Measurements from ENCODE around the gene GPRC5C.
A peak's percentile ranks its signal among the peaks of the same experiment; 100 is the strongest.

Gene GPRC5C

DNA sequence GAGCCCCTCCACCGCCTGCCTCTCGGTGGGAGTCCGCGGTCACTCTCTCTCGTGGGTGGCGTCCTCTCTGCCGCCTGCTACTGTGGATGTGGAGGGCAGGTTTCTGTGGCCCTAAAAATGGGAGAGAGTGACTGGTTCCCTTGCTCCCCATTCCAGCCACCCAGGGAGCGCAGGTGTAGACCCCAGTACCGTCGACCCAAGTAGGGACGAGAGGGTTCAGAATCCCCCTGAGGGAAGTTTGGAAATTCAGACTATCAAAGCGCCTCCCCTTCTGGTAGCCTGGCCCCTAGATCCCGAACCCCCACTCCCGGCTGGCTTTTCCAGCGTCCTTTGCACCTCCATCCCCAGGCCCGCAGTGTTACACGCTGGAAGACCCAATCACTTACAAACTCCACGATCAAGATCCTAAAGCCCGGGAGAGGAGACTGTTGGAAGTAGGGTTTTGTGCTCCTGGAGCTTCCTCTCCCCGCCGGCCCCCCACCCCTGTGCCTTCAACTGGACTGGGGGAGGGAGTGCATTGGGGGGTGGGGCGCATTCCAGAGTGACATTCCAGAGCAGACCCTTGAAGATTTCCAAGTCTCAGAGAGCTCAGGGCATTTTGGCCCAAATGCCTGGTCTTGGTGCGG, 991 bp downstream of the GPRC5C start:
- DNase-seq: peak in 1 of 14 donors; percentile 26

DNA sequence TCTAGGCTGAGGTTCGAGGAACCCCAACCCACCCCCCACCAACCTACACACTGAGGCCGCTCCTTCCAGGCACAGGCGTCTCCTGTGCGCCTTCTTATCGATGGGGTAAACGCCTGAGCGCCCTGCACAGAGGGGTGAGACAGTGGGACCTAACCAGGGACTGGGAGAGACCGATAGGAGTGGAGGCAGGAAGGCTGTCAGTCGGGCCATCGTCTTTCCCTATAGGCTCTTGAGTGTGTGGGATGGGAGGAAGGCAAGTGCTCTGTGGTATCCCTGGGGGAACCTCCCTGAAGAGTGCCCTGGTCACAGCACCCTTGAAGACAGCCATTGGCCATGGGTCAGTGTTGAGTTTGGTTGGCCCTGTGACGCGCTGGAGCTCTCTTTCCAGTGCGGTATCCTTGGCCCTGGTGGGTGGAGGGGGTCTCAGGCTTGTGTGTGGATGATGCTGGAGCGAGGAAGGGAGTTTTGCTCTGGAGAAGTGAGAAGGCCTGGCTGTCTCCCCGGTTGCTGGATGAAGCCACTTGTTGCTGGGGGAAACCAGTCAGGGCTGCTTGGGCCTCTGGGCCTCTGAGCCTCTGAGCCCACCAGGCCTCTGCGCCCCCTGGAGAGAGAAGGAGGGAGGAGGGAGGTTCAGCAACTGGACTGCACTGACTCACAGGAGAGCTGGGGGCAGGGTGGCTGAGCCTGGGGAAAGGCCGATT, 1.7 kb downstream of the GPRC5C start:
- peak in 5 of 14 donors; percentile 18 to 64 (median 32) for DNase-seq

DNA sequence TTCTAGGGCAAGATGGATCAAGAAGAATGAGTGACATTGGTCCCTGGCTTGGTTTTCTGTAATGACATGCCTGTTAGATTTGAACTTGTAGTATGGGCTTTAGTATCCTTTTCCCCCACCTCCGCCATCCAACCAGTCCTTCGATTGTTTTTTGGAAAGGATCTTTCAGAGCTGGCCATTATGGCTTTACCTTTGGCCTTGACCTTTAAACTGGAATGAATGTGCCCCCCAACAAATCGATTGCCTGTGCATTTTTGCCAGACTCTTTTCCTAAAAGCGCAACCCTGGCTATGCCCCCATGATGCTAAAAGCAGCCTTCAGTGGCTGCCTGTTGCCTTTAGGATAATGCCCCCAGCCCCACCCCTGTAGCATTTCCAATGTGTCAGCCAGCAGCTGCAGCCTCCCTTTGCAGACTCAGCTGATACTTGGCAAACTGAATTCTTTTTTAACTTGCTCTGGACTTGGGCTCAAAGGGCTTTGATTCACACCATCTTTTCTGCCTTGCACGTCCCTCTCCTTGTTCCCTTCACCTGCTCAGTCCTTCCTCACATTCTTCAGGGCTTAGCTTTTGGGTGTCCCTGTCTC, 4.0 kb downstream of the GPRC5C start:
- peak in 1 of 14 donors; percentile 62 for DNase-seq

DNA sequence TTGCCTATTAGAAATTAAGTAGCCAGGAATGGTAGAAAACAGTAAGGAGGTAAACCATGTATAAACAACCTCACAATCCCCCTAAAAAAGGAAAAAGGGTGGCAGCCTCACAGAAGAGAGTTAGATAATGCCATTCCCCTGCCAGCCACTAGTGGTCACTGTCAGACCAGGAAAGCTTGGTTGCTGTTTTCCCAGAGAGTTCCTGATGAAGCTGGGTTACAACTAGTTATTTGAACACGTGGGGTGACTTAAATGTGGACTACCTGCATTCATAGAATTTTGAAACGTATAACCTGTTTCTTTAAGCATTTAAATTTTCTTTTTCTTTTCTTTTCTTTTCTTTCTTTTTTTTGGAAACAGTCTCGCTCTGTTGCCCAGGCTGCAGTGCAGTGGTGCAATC, 5.8 kb downstream of the GPRC5C start:
- no peak for DNase-seq

DNA sequence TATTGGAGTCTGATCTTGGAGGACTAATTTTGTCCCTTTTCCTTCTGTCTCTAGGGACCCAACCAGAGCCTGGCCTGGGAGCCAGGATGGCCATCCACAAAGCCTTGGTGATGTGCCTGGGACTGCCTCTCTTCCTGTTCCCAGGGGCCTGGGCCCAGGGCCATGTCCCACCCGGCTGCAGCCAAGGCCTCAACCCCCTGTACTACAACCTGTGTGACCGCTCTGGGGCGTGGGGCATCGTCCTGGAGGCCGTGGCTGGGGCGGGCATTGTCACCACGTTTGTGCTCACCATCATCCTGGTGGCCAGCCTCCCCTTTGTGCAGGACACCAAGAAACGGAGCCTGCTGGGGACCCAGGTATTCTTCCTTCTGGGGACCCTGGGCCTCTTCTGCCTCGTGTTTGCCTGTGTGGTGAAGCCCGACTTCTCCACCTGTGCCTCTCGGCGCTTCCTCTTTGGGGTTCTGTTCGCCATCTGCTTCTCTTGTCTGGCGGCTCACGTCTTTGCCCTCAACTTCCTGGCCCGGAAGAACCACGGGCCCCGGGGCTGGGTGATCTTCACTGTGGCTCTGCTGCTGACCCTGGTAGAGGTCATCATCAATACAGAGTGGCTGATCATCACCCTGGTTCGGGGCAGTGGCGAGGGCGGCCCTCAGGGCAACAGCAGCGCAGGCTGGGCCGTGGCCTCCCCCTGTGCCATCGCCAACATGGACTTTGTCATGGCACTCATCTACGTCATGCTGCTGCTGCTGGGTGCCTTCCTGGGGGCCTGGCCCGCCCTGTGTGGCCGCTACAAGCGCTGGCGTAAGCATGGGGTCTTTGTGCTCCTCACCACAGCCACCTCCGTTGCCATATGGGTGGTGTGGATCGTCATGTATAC, 8.0 kb downstream of the GPRC5C start:
- peak in 1 of 14 donors; percentile 62 for DNase-seq

DNA sequence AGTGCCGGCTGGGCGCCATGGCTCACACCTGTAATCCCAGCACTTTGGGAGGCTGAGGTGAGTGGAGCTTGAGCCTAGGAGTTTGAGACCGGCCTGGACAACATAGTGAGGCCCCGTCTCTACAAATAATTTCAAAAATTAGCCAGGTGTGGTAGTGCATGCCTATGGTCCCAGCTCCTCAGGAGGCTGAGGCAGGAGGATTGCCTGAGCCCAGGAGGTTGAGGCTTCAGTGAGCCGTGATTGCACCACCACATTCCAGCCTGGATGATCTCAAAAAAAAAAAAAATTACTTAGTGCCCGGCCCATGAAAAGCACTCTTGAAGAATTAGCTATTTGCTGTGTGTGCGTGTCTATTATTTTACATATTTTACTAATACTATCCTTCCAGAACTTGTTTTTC, 9.6 kb downstream of the GPRC5C start:
- DNase-seq: no peak

DNA sequence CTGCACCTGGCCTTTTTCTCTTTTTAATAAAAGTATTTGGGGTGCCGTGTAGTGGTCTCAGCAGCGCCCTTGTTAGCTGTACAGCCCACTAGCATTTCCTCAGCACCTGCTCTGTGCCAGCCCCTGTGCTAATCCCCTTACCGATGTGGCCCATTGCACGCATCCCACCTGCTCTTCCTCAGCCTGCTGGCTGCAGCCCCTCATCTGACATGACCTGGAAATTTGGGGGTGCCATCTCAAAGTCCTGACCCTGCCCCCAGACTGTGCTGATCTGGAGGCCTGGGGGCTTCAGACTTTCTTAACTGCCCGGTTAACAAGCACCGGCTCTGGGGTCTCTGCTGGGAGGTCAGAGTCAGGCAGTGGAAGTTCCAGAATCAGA, 10.4 kb downstream of the GPRC5C start:
- no peak for DNase-seq

DNA sequence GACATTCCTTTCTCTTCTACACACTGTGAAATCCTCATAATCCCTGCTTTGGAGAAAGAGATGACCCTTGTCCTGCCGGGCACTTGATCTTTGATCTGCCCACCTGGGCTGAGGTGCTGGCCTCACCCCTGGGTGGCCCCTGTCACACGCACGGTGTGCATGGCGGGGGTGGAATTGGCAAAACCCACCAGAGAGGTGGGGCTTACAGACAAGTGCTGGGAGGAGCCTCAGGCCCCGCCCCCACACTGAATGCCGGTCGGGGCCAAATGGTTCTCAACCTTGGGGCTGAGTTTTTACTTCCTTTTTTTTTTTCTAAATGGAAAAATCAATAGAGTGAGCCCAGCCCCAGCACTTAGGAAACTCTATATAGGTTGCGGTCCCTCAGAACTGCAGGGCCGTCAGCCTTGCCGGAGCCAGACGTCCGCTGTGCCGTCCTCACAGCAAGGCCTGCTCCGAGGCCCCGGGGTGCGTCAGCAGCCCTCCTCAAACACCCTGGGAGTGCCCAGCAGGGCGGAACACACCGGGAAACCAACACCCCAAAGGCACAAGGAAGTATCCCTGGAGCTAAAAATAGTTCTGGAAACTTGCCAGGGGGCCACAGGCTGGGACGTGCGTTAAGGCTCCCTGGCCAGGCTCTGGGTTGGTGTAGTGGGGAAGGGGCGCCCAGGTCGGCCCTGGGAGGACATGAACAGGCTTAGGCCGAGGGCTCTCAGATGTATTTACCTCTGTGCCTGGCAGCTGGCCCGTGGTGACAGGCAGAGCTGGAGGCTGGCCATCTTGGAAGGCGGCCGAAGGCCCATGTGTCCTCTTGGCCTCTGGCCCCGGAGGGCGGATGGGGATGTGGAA, 11.0 kb downstream of the GPRC5C start:
- DNase-seq: peak in 12 of 14 donors; percentile 42 to 83 (median 75)

DNA sequence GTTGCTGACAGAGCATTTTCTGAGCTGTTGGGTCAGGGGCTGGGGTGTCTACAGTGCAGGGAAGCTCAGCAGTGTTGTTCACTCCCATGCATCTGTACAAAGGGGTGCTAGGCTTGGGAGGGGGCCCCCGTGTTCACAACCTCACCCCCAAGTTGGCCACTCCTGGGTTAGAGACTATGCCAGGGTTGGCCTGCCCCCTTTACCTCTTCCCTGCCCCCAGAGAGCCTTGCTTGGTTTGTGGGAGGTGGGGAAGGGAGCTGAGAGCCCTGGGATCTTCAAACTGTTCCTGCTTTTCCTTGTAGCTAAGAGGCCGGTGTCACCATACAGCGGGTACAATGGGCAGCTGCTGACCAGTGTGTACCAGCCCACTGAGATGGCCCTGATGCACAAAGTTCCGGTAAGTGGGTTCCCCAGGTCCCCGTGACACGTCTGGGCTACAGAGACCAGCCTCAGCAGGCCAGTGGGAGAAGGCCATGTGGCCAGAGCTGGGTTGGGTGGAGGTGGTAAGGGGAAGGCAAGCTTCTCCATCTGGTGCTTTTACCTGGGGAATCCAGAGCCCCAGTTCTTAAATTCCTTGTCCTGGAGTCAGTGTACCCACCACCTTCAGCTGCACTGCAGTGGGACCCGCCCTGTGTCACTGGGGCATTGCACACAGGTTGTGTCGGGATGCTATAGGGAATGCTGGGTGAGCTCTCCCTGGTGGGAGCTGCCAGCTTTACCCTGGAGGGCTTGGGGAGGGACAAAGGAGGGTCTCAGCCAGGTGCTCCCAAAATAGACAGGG, 11.8 kb downstream of the GPRC5C start:
- DNase-seq: peak in 5 of 14 donors; percentile 29 to 63 (median 42)

DNA sequence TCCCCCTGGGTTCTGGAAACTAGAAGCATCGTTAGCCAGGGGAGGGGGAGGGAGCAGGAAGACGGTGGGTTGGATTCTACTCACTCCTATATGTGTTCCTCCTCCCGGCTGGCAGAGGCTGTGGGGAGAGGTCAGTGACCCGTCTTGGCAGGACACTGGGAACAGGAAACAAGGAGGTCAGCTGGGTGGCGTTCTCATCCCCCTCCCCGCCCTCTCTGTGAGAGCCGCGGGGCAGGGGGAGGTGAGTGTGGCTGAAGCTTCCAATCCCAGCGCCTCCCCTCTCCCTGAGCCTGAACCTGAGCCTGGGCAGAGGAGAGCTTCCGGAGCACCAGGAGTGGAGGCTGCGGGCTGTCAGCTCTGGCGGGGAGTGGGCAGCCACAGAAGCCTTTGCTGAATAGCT, 12.5 kb downstream of the GPRC5C start:
- peak in 3 of 14 donors; percentile 16 to 47 (median 22) for DNase-seq

DNA sequence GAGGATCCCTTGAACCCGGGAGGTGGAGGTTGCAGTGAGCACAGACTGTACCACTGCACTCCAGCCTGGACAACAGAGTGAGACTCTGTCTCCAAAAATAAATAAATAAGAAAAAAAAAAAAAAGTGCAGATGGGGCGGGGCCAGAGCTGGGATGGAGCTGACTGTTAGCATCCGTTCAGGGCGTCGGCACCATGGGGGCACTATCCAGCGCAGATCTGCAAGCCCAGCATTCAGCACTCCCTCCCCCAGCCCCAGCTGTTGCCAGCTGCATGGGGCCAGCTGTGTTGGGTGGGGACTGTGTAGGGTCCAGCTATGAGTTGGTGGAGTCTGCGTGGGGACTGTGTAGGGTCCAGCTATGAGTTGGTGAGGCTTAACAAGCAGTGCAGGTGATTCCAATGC, 13.3 kb downstream of the GPRC5C start:
- DNase-seq: peak in 1 of 14 donors; percentile 35

DNA sequence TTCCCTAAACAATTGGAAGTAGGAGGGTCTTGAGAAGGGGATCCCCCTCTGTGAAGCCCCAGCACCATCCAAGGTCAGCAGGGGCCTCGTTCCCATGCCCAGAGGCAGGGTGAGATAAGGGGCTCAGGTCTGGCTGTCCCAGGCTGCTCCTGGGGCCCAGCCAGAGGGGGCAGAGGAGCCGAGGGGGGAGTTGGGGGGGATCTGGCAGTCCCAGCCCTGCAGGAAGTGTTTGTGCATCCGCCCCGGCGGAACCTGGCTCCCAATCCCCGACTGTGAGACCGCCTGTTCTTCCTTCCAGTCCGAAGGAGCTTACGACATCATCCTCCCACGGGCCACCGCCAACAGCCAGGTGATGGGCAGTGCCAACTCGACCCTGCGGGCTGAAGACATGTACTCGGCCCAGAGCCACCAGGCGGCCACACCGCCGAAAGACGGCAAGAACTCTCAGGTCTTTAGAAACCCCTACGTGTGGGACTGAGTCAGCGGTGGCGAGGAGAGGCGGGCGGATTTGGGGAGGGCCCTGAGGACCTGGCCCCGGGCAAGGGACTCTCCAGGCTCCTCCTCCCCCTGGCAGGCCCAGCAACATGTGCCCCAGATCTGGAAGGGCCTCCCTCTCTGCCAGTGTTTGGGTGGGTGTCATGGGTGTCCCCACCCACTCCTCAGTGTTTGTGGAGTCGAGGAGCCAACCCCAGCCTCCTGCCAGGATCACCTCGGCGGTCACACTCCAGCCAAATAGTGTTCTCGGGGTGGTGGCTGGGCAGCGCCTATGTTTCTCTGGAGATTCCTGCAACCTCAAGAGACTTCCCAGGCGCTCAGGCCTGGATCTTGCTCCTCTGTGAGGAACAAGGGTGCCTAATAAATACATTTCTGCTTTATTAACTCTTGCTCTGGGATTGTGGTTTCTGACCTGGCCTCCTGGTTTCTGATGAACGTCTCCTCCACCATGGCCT, 14.9 kb downstream of the GPRC5C start:
- peak in 8 of 14 donors; percentile 36 to 98 (median 55) for DNase-seq

DNA sequence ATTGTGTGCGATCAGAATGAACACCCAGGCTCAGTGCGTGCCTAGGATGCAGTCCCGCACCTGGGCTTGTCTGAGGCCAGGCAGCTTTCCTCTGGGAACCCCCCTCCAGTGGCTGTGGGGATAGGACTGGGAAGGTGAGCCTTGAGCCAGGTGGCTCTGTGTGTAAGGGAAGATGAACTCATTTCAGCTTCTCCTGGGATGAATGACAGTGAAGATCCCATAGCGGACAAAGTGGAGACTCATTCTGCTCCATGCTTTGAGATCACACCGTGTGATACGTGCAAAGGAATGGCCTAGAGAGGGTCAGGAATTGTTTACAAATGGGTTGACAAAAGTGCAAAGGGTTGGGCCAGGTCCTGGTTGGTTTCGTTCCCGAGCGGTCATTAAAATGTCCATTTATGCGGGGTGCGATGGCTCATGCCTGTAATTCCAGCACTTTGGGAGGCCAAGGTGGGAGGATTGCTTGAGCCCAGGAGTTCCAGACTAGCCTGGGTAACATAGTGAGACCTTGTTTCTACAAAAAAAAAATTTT, 15.8 kb downstream of the GPRC5C start:
- peak in 1 of 14 donors; percentile 50 for DNase-seq

DNA sequence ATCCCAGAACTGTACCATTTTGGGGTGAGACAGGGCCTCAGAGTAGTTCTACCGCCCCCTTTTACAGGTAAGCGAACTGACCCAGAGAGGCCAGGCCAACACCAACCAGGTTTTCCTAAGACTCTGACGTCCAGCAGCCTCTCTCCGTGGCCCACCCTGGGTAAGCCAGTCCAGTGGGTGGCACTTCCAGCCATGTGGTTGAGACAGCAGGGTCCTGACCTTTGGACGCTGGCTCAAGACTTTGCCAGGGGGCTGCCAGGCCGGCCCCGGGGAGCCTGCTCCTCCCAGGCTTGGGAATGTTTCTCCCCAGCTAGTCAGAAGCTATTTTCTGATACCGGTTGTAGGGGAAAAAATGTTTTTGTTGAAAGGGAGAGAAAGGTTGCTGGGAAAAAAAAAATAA, 16.9 kb downstream of the GPRC5C start:
- no peak for DNase-seq

DNA sequence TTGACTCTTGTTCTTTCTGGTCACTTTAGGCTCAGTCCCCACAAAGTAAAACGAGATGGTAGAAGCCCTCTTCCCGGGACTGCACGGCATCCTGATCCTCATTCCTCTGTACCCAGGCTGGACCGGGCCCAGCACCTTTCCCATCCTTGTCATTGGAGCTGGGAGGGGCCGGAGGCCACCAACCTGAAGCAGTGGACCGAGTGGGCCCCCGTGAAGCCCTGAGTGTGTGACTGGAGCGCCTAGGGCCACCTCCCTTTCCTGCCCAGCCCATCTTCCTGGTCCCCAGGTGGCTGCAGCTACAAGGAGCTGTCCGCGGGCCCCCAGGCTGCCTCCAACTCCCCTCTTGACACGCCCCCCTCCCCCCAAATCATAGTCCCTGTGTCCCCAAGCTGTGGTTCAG, 17.4 kb downstream of the GPRC5C start:
- DNase-seq: peak in 1 of 14 donors; percentile 46

DNA sequence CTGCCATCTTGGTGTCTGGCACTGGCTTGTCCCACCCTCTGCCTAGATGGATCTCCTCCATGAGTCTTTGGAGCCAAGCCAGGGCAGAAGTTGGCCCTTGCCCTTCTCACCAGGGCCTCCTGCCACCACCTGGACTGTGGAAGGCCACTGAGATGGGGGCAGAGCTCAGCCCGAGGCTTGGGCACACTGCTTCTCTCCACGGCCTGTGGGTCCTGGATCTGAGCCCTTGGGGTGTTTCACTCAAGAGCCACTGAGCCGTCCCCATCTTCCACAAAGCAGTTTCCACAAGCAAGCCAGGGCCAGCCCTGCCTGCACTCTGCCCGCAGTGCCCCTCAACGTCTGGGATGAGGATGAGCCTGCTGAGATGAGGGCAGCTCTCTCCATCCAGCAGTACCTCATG, 17.9 kb downstream of the GPRC5C start:
- DNase-seq: peak in 1 of 14 donors; percentile 48

DNA sequence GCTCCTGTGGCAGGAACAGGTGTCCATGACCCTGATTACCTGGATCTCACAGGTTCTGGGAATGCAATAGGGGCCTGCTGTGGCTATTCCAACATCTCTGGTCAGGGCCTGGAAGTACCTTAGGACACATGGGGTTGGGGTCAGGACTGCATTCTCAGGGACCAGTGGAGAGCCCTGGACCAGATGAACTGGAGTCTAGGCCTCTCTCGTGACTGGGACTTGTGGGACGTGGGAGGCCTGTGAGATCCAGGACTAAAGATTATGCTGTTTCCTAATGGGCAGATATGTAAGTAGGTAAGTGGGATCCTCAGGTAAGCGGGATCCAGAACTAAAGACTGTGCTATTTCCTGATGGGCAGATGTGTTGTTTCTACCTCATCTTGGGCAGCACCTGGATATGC, 18.3 kb downstream of the GPRC5C start:
- DNase-seq: no peak

DNA sequence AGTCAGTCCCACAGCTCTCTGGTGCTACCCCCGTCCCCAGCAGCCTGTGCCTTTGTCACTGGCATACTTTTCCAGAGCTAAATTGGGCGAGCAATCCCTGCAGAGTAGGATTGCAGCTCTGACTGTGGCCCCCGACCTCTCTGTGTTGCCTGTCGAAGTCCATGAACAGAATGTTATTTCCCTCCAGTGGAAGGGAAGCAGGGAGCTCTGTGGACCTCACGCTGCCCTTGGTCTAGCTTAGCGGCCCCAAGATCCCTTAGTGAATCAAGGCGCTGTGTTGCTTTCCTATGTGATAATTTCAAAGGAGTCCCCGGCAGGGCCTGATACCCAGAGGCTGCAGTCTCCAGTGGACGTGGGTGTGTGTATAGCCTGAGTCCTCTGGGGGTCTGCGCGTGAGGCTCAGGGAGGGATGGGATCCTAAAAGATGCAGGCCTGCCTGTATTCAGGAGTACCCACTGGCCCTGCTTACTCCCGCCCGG, 19.1 kb downstream of the GPRC5C start:
- DNase-seq: peak in 1 of 14 donors; percentile 47

DNA sequence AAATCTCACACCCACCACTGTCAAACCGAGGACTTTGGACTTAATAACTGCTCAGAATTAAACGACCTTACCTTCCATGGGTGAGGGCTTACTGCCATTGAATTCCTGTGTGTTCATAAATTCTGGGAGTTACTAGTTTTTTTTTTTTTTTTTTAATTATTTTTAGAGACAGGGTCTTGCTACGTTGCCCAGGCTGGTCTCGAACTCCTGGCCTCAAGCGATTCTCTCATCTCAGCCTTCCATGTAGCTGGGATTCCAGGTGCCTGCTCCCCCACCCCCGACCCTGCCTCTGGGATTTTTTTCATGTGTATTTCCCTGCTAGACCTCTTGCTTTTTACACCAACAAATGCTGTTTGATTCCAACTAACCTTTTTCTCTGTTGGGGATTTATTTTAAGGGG, 19.7 kb downstream of the GPRC5C start:
- DNase-seq: peak in 1 of 14 donors; percentile 32
